ENCODE data around the gene KCTD13. TPM values are rescaled to one million over a fixed set of nuclear protein-coding genes. Genes with fewer than 3 reads are reported as not detected.

KCTD13 gene
- total RNA-seq, 1 experiment from 2014 or later, result 18.3 TPM

- Histone ChIP-seq H3K18ac (ENCODE audit: insufficient read length, low read depth, low read length) (no peak overlapping the region), H3K27me3 (ENCODE audit: insufficient read depth, low read length) (no peaks in the 10 kb centered on the region), H3K4ac (ENCODE audit: low read depth, low read length) (no peak overlapping the region), H3K23ac (ENCODE audit: insufficient read length, low read depth, low read length) (no peak overlapping the region), H2AK5ac (ENCODE audit: insufficient read length, low read length) (no peak overlapping the region), H2BK120ac (ENCODE audit: low read depth, low read length, poor library complexity, severe bottlenecking) (no peak overlapping the region), H3K27ac (ENCODE audit: insufficient read length, low read depth, low read length) (no peak overlapping the region), H3K4me2 (ENCODE audit: insufficient read depth, insufficient read length, low read length) (peak overlapping the region; percentile 92), H2BK12ac (ENCODE audit: insufficient read length, low read depth, low read length) (no peak overlapping the region), H3K56ac (ENCODE audit: insufficient read length, low read depth, low read length) (no peak overlapping the region), H3K23me2 (ENCODE audit: insufficient read length, low read depth, low read length, poor library complexity, severe bottlenecking) (peaks cover 10% of the 10 kb centered on the region), H2BK20ac (ENCODE audit: low read depth, low read length, poor library complexity, severe bottlenecking) (no peak overlapping the region), H4K5ac (ENCODE audit: insufficient read length, low read depth, low read length) (no peak overlapping the region), H3K9me3 (ENCODE audit: control insufficient read depth, low read depth, low read length) (no peaks in the 10 kb centered on the region), H4K8ac (replicated peaks; ENCODE audit: insufficient read length, low read depth, low read length) (no peak overlapping the region), H3K79me1 (ENCODE audit: insufficient read depth, low read depth, low read length, poor library complexity, severe bottlenecking) (no peaks in the 10 kb centered on the region), H4K20me1 (ENCODE audit: control insufficient read depth, insufficient read depth, insufficient read length) (no peaks in the 10 kb centered on the region), H3K9ac (ENCODE audit: extremely low read depth, insufficient read length, low read length) (no peak overlapping the region), H2BK5ac (ENCODE audit: insufficient read length, low read length) (no peak overlapping the region), H2BK15ac (ENCODE audit: low read depth, low read length) (no peak overlapping the region), H4K91ac (ENCODE audit: insufficient read length, low read depth, low read length) (no peak overlapping the region), H3K79me2 (ENCODE audit: insufficient read depth, low read length) (no peaks in the 10 kb centered on the region), H3T11ph (ENCODE audit: low read length) (no peak overlapping the region), H3K14ac (ENCODE audit: insufficient read depth, low read length) (no peak overlapping the region), H3K4me1 (ENCODE audit: insufficient read depth, low read length) (no peaks in the 10 kb centered on the region), H2AFZ (ENCODE audit: low read length) (no peak overlapping the region)
- Mint-ChIP-seq H3K4me1 (peaks cover 13 to 14% of the 10 kb centered on the region in 2 experiments), H3K27me3 (ENCODE audit: low read depth) (peaks cover 5% of the 10 kb centered on the region), H3K9me3 (no peaks in the 10 kb centered on the region; a peak in 1 of 5 replicates), H3K27ac (peak overlapping the region; percentile 70 to 94 (median 90); a peak in 5 of 7 replicates), H3K36me3 (ENCODE audit: insufficient read depth in 1 of 3, low read depth in 3 of 3) (peaks cover 2 to 17% (median 10%) of the 10 kb centered on the region in 3 experiments; a peak in 6 of 7 replicates), H3K4me3 (peak overlapping the region; percentile 72 to 87)
- peak; percentile 100 for DNase-seq
- WGBS (ENCODE audit: extremely low coverage, insufficient read length, low lambda C conversion rate), result no CpG with 5 or more reads among the region's 28 CpGs
- no peak for TF ChIP-seq CTCF (conservative IDR thresholded peaks at IDR 0.05)
Observed at GRCh38 chr16:29877266-29877961, 48.6 kb downstream of the KCTD13 start.

Measured in H9 (cell line).